GM18508 (cell line): ENCODE data around the gene SPTB.

Experiments used
- ATAC-seq: cut with Tn5 transposase; IDR thresholded peaks from one replicate; pipeline ENCODE4 v1.9.1; 2021; ENCODE audit warnings: moderate number of reproducible peaks; ENCODE audit not compliant: insufficient read depth, unreplicated experiment

SPTB gene

GRCh38 chr14:64796369-64796768 is 83.3 kb downstream of the SPTB start:
- ATAC-seq = no peak

GRCh38 chr14:64795921-64796320 is 83.8 kb downstream of the SPTB start:
- ATAC-seq = no peak

- no peak for ATAC-seq
These were observed 84.5 kb downstream of the SPTB start for GRCh38 chr14:64795211-64795610.

DNA sequence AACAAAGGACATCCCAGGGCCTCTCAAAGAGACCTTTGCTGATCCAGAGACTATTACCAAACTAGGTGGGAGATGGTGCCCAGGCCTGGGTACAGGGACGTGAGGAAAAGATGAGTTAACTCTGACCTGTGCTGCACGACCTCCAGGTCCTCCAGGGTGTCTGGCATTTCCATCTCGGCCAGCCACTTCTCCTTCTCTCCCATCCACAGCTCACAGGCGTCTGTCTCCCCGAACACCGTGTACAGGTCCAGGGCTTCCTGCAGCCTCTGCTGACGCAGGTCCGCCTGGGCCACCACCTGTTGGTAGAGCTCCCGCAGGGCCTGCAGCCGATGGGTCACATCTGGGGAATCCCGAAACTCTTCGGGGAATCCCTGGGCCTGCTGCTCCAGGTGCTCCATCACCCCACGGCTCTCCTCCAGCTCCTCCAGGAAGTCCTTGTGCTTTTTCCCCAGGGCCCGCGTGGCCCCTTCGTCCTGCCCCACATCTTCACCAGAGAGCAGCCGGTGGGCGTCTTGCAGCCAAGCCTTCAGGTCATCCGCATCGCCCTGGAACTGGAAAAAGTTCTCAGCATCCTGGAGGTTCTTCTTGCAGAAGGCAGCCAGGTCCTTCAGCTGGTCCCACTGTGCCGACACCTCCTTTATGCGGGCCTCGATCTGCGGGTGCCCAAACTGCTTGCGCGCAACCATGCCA is 86.7 kb downstream of the SPTB start:
- no peak for ATAC-seq

DNA sequence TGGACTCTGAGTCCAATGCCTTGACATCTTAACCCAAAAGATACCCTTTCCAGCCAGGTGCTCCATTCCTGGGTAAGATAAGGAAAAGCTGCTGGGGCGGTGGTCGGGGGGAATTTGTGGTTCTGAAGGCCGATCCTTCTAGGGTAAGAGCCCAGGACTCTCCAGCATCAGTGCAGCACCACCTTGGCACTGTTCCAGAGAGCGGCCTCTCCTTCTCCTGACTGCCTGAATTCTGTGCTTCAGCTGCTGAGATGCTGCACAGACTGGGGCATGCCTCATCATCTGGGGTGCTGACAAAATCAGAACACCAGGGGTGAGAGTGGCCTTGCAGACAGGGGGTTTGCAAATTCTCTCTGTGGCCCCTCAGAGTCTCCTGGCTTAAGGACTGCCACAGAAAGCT is 87.5 kb downstream of the SPTB start:
- ATAC-seq = no peak

DNA sequence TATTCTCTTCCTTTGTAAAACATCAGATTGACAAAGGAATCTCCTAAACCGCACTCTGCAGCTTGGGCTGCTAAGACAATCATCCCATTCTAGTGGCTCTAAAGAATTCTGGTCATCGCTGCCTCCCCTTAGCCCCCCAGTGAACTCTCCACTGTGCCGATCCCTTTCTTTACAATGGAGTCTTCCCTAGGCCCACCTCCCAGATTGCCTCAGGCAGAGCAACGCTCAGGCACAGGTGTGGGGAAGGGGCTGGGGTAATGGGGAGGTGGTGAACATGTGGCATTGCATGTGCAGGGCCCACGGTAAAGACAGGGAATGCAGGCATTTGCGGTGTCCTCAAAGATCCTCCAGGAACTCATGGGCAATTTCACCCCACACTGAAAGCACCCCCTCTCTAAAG is 89.2 kb downstream of the SPTB start:
- no peak for ATAC-seq

GRCh38 chr14:64789696-64790095 is 90.0 kb downstream of the SPTB start:
- ATAC-seq = no peak

DNA sequence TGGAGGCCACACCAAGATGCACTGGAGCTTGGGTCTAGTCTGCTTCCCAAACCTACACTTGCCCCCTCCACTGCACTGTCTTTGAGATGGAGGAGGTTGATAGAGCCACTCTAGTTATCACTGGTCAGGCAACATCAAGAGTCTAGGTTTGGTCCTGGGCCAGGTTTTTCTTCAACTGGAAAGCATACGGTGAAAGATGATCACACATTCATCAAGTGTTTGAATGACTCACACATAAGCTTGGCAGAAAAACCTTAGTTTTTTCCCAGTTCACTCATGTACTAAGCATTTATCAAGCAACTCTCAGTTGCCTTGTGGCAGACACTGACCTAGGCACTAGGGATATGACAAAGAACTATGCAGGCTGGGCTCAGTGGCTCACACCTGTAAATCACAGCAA is 91.0 kb downstream of the SPTB start:
- ATAC-seq = no peak

DNA sequence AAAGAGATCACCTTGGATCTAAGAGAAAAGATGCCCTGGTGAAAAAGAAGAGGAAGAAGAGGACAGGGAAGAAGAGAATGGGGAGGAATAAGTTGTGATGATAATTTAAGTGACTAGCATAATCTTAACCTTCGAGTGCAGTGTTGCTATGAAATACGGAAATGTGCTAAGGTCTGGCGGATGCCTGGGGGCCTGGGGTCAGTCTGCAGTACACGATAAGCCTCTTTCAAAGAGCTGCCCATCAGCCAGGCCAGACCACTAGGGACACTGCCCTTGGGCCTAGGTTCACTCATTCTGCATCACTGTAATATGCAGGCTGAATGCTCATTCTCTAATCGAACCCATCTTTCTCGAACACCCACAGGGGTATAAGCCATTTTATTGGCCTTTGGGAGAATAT is 92.1 kb downstream of the SPTB start:
- no peak for ATAC-seq

GRCh38 chr14:64786296-64787149 is 93.2 kb downstream of the SPTB start:
- ATAC-seq = no peak

DNA sequence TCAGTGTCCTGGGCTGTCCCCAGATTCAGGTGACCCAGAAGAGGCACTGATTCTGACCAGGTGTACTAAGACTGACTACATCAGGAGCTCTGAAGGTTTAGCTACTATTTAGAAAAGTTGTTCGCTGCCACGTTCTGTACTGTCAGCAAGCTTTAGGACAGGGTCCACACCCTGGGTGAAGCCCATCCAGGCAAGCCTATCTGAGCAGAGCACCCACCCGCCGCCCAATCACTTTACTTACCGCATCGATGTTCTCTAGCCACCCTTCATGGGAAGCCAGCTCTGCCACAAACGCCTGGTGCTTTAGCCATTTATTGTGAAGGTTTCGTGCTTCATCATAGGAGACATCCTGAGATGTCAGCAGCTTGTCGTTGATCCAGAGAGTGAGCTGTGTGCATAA is 95.7 kb downstream of the SPTB start:
- no peak for ATAC-seq

DNA sequence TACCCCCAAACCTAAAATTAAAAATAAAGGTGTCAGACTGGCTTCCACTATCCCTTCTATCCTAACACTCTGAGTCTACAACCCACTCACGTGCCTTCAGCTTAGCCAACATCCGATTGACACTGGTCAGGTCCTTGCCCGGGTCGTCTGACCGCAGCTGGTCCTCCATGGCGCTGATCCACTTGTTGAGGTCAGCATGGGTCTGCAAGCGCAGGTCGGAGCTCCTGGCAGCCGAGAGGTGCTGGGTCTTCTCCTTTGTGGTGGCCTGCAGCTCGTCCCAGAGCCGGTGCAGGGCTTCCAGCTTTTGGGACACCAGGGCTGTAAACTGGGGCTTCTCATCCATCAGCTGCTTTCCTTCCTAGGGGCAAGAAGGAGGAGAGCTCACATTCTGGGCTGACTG is 97.5 kb downstream of the SPTB start:
- ATAC-seq = no peak

DNA sequence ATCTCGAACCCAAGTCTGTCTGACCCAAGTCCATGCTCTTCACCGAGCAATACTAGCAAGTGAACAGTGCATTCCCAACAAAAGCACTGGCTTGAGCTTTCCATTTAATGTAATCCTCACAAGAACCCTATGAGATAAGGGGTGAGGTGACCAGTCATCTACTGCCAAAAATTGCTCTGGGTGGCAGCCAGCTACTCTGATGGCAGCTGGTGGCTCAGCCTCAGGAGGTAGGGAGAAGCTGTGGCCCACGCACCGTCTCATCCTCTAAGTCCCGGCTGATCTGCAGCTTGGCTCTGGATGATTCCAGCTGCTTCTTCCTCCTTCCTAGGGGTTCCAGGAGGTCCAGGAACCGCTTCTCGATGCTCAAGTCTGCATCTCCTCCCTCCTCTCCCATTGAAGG is 100.2 kb downstream of the SPTB start:
- no peak for ATAC-seq

DNA sequence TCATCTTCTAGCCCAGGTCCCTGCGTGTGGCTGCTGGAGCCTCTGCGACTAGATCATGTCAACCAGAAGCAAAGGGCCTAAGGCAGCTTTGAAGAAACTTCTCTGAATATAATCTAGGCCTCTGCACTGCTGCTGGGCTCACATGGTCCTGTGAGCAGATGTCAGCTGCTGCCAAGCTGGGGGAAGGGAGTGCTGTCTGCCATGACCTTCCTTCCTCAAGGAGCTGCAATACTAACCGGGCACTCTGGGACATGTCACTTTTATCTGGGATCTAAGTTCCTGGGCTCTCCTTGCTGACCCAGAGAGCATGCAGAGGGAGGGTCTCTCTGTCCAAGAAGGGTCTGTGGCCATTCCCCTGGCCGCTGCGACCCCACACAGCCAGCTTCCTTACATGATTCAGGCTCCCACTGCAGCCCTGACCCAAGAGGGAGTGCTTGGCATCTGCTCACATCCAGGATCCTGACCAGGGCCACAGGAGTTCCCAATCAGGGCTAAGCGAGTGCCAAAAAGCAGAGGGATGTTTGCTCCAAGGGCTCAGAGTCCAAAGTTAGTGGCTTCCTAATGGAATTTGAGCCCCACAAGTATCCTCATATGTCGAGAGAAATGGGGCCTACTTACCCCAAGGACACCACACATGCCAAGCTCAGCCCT is 101.5 kb downstream of the SPTB start:
- no peak for ATAC-seq

DNA sequence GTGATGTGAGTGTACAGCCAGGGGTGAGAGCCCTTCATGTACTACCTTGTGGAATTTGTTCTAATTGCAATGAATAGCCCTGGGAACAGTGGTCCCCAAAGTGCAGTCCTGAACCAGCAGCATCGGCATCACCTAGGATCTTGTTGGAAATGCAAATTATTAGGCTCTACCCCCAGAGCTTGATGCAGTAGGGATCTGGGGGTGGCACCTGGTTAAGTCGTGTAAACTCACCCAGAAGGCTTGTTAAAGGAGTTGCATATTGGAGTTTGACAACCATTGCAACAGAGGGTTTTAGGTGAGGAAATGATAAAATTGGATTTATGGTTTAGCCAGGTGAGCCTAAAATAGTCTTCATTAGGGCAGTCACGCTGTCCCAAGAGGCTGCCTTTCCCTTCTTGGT is 102.2 kb downstream of the SPTB start:
- no peak for ATAC-seq

DNA sequence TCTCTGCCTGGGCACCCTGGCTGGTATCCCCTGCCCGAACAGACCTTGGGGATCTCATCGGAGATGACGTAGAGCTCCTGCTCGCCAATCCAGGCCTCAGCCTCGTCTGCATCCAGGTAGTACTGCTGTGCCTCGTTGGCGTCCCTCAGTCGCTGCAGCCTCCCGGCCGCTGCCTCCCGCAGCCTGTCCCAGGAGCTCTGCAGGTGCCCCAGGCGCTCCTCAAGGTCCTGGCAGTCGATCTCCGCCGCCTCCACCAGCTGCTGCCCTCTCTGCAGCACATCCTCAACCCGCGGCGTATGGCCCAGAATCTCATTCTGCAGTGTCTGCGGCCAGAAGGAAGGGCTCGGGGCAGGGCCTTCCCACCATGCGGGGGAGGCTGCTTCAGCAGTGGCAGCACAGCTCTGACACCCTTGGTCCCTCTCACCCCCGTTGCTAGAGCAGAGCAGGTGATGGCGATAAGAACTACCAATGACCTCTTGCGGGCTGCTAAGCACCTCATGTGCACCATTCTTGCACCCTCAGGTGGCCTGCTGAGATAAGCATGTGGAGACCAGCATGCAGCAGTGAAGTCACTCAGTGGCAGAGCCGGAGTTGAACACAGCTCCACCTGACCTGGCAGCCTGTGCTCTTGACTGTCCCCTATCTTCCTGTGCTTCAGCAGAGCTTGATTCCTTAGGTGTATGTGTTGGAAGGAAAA is 104.5 kb downstream of the SPTB start:
- ATAC-seq = no peak

GRCh38 chr14:64774272-64774671 is 105.4 kb downstream of the SPTB start:
- no peak for ATAC-seq

DNA sequence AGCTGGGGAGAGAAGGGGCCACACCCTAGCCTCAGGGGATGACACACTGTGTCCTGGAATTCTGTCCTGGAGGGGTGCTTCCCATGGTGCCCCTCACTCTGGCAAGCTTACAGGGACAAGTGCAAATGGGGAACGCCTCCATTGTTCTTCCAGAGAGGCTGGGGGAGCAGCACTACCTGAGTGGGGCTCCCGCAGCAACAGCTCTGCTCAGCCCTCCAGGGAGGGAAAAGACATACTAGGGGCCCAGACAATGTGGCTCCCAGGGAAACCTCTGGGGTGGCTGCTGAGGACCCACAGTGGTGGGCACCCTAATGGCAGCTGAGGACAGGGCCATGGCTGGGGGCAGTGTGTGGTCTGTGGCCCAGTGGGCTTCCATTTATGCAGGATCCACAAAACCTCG is 106.1 kb downstream of the SPTB start:
- no peak for ATAC-seq

- ATAC-seq = no peak
These were observed 106.7 kb downstream of the SPTB start for GRCh38 chr14:64773046-64773445.

- ATAC-seq = no peak
These were observed 107.2 kb downstream of the SPTB start for GRCh38 chr14:64772397-64772950.

DNA sequence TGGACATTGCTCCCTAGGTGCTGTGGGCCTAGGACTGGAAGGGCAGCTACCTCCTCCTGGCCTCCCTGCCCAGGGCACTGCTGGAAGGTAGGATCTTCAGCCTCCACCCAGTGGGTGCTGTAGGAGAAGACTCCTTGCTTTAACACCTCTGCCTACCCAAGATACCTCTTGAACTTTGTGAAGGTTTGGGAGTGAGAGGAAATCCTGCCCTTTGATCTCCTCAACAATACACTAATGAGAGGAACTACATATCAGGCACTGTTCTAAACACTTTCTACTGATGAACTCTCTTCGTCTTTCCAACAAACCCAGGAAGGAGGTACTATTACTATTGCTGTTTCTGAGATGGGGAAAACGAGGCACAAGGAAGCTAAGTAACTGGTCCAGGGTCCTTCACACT is 108.5 kb downstream of the SPTB start:
- ATAC-seq = no peak
